Left renal pelvis (tissue), 4 donors: ENCODE results near the gene MXD4. TPM values are rescaled to one million over a fixed set of nuclear protein-coding genes. Genes with fewer than 3 reads are reported as not detected.
A peak's percentile ranks its signal among the peaks of the same experiment; 100 is the strongest.

ENCODE experiments used
- DNase-seq, 4 donors: peaks; one replicate each; pipeline ENCODE4 v3.0.0-alpha.2; 2013; ENCODE audit warnings: low read depth in 4 of 4, low spot score in 3 of 4
- polyA plus RNA-seq, 4 donors: library from polyadenylated mRNA; unstranded; fragments of 120-200 nt; gene quantifications; one replicate each; pipeline ENCODE4 v1.2.1, GENCODE V29; 2013; ENCODE audit not compliant: insufficient read length in 4 of 4

Gene MXD4
- polyA plus RNA-seq, 4 donors, result 45.9 to 74.8 (median 58.4) TPM

GRCh38 chr4:2253160-2254084 lies 8.5 kb downstream of the MXD4 start:
- no peak for DNase-seq

- no peak for DNase-seq
Measured at GRCh38 chr4:2252530-2253091, 9.3 kb downstream of the MXD4 start.

- no peak for DNase-seq
Measured at GRCh38 chr4:2251795-2252529, 9.9 kb downstream of the MXD4 start.

- no peak for DNase-seq
Measured at GRCh38 chr4:2251073-2251794, 10.7 kb downstream of the MXD4 start.

GRCh38 chr4:2250357-2251072 lies 11.4 kb downstream of the MXD4 start:
- no peak for DNase-seq

- no peak for DNase-seq
Measured at GRCh38 chr4:2249526-2250356, 12.2 kb downstream of the MXD4 start.

- no peak for DNase-seq
Measured at GRCh38 chr4:2248821-2249261, 13.1 kb downstream of the MXD4 start.

- no peak for DNase-seq
Measured at GRCh38 chr4:2248044-2248780, 13.7 kb downstream of the MXD4 start.

GRCh38 chr4:2247128-2248043 lies 14.5 kb downstream of the MXD4 start:
- DNase-seq, result no peak

- DNase-seq, result no peak
Measured at GRCh38 chr4:2246384-2247127, 15.4 kb downstream of the MXD4 start.

GRCh38 chr4:2245787-2246275 lies 16.1 kb downstream of the MXD4 start:
- DNase-seq, result no peak

- DNase-seq, result no peak
Measured at GRCh38 chr4:2245057-2245786, 16.7 kb downstream of the MXD4 start.

GRCh38 chr4:2243681-2244380 lies 18.1 kb downstream of the MXD4 start:
- DNase-seq, result no peak

GRCh38 chr4:2241410-2242353 lies 20.2 kb downstream of the MXD4 start, which contains the start of the genes HAUS3 and POLN:
TSS of gene HAUS3 (minus strand) at chr4:2242121. CDS start at chr4:2240946, 1,175 bp downstream.
TSS of gene POLN (minus strand) at chr4:2242121. CDS start at chr4:2229231, 12,890 bp downstream.
- DNase-seq, result peak; percentile 92 to 97 (median 94)
